Esophagus mucosa (tissue), 1 donor: ENCODE data around the gene KLHL7. TPM values are rescaled to one million over a fixed set of nuclear protein-coding genes. Genes with fewer than 3 reads are reported as not detected.

Source experiments
- ATAC-seq: fragments of 200-7000 bp; cut with Tn5 transposase; one replicate; pipeline ENCODE4 v1.9.1; 2020
- total RNA-seq: library from RNA; stranded (reverse); gene quantifications from one replicate; pipeline ENCODE4 v1.2.4, GENCODE V29; 2023
- donor health status: DM: yes; HTN: yes; CAD: no.

KLHL7 gene
- total RNA-seq = 18.1 TPM

GRCh38 chr7:23105644-23106056, at the start of gene KLHL7:
Gene KLHL7 (plus strand): TSS chr7:23105785. CDS start chr7:23106027, 242 bp downstream.
- peak; percentile 100 for ATAC-seq

GRCh38 chr7:23058408-23059096, 47.0 kb upstream of the KLHL7 start:
- no peak for ATAC-seq

- no peak for ATAC-seq
Observed at GRCh38 chr7:23061327-23061726, 44.3 kb upstream of the KLHL7 start.

- peak; percentile 97 for ATAC-seq
Observed at GRCh38 chr7:23062452-23062851, 43.1 kb upstream of the KLHL7 start.

GRCh38 chr7:23065974-23066373, 39.6 kb upstream of the KLHL7 start:
- ATAC-seq = no peak

- ATAC-seq = no peak
Observed at GRCh38 chr7:23067271-23067670, 38.3 kb upstream of the KLHL7 start.

- ATAC-seq = no peak
Observed at GRCh38 chr7:23072048-23072447, 33.5 kb upstream of the KLHL7 start.

- no peak for ATAC-seq
Observed at GRCh38 chr7:23072922-23073321, 32.7 kb upstream of the KLHL7 start.

- ATAC-seq = no peak
Observed at GRCh38 chr7:23074443-23075261, 30.9 kb upstream of the KLHL7 start.

GRCh38 chr7:23075571-23075970, 30.0 kb upstream of the KLHL7 start:
- no peak for ATAC-seq

GRCh38 chr7:23076772-23077171, 28.8 kb upstream of the KLHL7 start:
- no peak for ATAC-seq

GRCh38 chr7:23093111-23093510, 12.5 kb upstream of the KLHL7 start:
- no peak for ATAC-seq

- ATAC-seq = no peak
Observed at GRCh38 chr7:23093546-23093945, 12.0 kb upstream of the KLHL7 start.

GRCh38 chr7:23096518-23097290, 8.9 kb upstream of the KLHL7 start:
- no peak for ATAC-seq

- ATAC-seq = peak; percentile 31
Observed at GRCh38 chr7:23098029-23098428, 7.6 kb upstream of the KLHL7 start.

- ATAC-seq = peak; percentile 18
Observed at GRCh38 chr7:23098460-23098859, 7.1 kb upstream of the KLHL7 start.

- no peak for ATAC-seq
Observed at GRCh38 chr7:23100697-23101096, 4.9 kb upstream of the KLHL7 start.

- no peak for ATAC-seq
Observed at GRCh38 chr7:23105086-23105643, 420 bp upstream of the KLHL7 start.

GRCh38 chr7:23106057-23106822, 655 bp downstream of the KLHL7 start:
- ATAC-seq = peak; percentile 30

GRCh38 chr7:23106823-23107663, 1.5 kb downstream of the KLHL7 start:
- ATAC-seq = peak; percentile 52

GRCh38 chr7:23107781-23108180, 2.2 kb downstream of the KLHL7 start:
- ATAC-seq = no peak
